Testis (tissue), 2 donors: ENCODE results near the gene PLA2G1B.

Experiments used
- CTCF ChIP-seq, 3 experiments: fragments of 450-650 bp in 2 of 3; fragments of 200-600 bp in 1 of 3; sonication (generic) in 1 of 3; IDR thresholded peaks; one replicate each; pipeline ENCODE4 v1.5.1; 2016 to 2019; ENCODE audit warnings: antibody characterized with exemption in 3 of 3, mild to moderate bottlenecking in 2 of 3, moderate library complexity in 1 of 3
- POLR2A ChIP-seq: fragments of 450-650 bp; IDR thresholded peaks from one replicate; pipeline ENCODE4 v1.6.1; 2017; ENCODE audit warnings: antibody characterized with exemption, mild to moderate bottlenecking, moderate library complexity

- TF ChIP-seq CTCF (IDR thresholded peaks at IDR 0.05) (no peak), POLR2A (no peak)
Measured at GRCh38 chr12:120353136-120353535, 25.6 kb upstream of the PLA2G1B start.
